GM12875 (cell line): ENCODE measurements around the gene LHX3.

Experiments used
- H3K4me3 ChIP-seq: one replicate; pipeline ENCODE4 v1.5.1; 2011; ENCODE audit warnings: low read depth, low read length, control low read depth
- TF ChIP-seq, protein P1 (sequence below): IDR thresholded peaks from 2 replicates; pipeline ENCODE4 v1.5.1; 2011; ENCODE audit warnings: low read depth, mild to moderate bottlenecking, control low read depth, inconsistent platforms, low read length, moderate library complexity, borderline replicate concordance; ENCODE audit not compliant: insufficient read depth

LHX3 gene

DNA sequence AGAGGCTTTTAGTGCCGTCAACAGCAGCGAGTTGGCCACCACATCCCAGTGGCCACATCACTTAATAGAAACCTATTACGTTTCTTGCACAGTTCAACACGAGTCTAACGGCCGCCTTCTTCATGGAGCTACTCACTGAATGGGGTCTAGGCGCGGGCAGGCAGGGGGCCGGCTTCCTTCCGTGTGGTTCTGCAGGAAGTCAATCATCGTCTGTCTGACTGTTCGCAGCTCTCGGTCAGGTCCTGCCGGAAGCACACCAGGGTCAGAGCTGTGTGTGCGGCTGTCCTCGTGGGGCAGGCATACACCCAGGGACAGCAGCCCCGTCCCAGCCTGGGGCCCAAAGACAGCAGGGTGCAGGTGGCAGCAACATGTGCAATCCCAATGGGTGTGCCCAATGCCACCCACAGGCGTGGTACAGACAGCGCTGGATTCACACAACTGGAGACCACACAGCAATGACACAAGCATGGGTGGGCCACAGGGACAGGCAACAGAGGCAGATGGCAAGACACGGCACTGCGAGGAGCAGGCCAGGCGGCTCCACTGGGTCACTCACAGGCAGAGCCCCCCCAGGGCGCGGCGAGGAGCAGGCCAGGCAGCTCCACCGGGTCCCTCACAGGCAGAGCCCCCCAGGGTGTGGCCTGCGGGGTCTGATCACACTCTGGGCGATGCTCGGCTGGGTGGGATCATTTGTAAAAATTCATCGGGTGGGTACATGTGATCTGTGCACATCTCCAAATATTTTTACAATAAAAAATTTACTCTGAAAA, 19.1 kb upstream of the LHX3 start:
- no peak overlapping the region for H3K4me3 ChIP-seq
- TF ChIP-seq, protein P1, sequence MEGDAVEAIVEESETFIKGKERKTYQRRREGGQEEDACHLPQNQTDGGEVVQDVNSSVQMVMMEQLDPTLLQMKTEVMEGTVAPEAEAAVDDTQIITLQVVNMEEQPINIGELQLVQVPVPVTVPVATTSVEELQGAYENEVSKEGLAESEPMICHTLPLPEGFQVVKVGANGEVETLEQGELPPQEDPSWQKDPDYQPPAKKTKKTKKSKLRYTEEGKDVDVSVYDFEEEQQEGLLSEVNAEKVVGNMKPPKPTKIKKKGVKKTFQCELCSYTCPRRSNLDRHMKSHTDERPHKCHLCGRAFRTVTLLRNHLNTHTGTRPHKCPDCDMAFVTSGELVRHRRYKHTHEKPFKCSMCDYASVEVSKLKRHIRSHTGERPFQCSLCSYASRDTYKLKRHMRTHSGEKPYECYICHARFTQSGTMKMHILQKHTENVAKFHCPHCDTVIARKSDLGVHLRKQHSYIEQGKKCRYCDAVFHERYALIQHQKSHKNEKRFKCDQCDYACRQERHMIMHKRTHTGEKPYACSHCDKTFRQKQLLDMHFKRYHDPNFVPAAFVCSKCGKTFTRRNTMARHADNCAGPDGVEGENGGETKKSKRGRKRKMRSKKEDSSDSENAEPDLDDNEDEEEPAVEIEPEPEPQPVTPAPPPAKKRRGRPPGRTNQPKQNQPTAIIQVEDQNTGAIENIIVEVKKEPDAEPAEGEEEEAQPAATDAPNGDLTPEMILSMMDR: no peak

- TF ChIP-seq, protein P1: no peak
- H3K4me3 ChIP-seq: no peak overlapping the region
These were observed 18.0 kb upstream of the LHX3 start for GRCh38 chr9:136222906-136223285.

GRCh38 chr9:136222166-136222905, 17.4 kb upstream of the LHX3 start:
- TF ChIP-seq, protein P1: no peak
- no peak overlapping the region for H3K4me3 ChIP-seq

- no peak overlapping the region for H3K4me3 ChIP-seq
- TF ChIP-seq, protein P1: no peak
These were observed 15.2 kb upstream of the LHX3 start for GRCh38 chr9:136220017-136220729.

- H3K4me3 ChIP-seq: no peak overlapping the region
- TF ChIP-seq, protein P1: no peak
These were observed 14.3 kb upstream of the LHX3 start for GRCh38 chr9:136219276-136219675.

DNA sequence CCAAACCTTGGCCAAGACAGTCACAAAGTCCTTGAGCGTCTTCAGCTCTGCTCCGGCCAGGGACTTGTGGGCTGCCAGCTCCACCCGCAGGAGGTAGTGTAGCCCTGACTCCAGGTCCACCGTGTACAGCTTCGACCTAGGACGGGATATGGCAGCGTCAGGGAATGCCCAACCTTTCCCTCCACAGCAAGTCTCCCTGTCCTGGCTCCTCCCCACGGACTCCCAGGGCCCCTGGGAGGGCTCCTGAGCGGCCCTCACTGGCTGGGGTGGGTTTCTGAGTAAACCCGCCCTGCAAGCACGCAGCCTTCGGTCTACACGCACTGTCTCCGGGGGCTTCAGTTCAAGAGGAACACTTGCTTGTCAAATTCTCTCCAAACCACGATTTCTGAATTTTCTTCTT, 13.7 kb upstream of the LHX3 start:
- TF ChIP-seq, protein P1: no peak
- H3K4me3 ChIP-seq: no peak overlapping the region
